SK-N-MC (cell line): ENCODE measurements around the gene ASNS.

Experiments used
- DNase-seq: peaks from one replicate; pipeline ENCODE4 v3.0.0-alpha.2; 2011; ENCODE audit warnings: low read depth, low spot score
- H3K27ac ChIP-seq: fragments of 200-600 bp; sonication (generic); 2 replicates; pipeline ENCODE4 v1.5.1; 2016; ENCODE audit warnings: mixed run types
- H3K36me3 ChIP-seq: fragments of 200-600 bp; sonication (generic); 2 replicates; pipeline ENCODE4 v1.6.1; 2017; ENCODE audit warnings: antibody characterized with exemption, low read length, mixed read lengths; ENCODE audit not compliant: insufficient read depth
- H3K4me3 ChIP-seq: fragments of 200-600 bp; sonication (generic); 2 replicates; pipeline ENCODE4 v1.5.1; 2016
- H3K9ac ChIP-seq: fragments of 200-600 bp; sonication (generic); 2 replicates; pipeline ENCODE4 v1.8.0; 2017; ENCODE audit warnings: mixed run types, mixed read lengths; ENCODE audit not compliant: insufficient read length
- H3K9me3 ChIP-seq: fragments of 200-600 bp; sonication (generic); 2 replicates; pipeline ENCODE4 v1.6.1; 2017; ENCODE audit warnings: low read depth, mild to moderate bottlenecking, antibody characterized with exemption, low read length, moderate library complexity, mixed read lengths
- EZH2 ChIP-seq: fragments of 200-600 bp; sonication (generic); IDR thresholded peaks from one replicate; pipeline ENCODE4 v1.6.1; 2017; ENCODE audit warnings: antibody characterized with exemption
- FOXP2 ChIP-seq: optimal IDR thresholded peaks from 2 replicates; pipeline ENCODE3; 2011; ENCODE audit warnings: mild to moderate bottlenecking, moderate library complexity; ENCODE audit not compliant: insufficient read depth; ENCODE audit errors: extremely low read length, control extremely low read depth
- POLR2AphosphoS5 ChIP-seq: IDR thresholded peaks from 2 replicates; pipeline ENCODE4 v1.6.1; 2012; ENCODE audit warnings: mild to moderate bottlenecking, low read depth, low read length, borderline replicate concordance

The ASNS gene

GRCh38 chr7:97846945-97847344 is 25.3 kb downstream of the ASNS start:
- Histone ChIP-seq H3K36me3 (peaks cover 8% of the 10 kb centered on the region), H3K4me3 (no peak overlapping the region), H3K9me3 (no peaks in the 10 kb centered on the region), H3K9ac (no peak overlapping the region), H3K27ac (no peak overlapping the region)
- DNase-seq: no peak
- TF ChIP-seq EZH2 (no peak), POLR2AphosphoS5 (no peak), FOXP2 (no peak)

- H3K27ac ChIP-seq: no peak overlapping the region
- no peaks in the 10 kb centered on the region for H3K36me3 ChIP-seq
- H3K4me3 ChIP-seq: no peak overlapping the region
- H3K9me3 ChIP-seq: no peaks in the 10 kb centered on the region
- DNase-seq: no peak
- H3K9ac ChIP-seq: no peak overlapping the region
- no peak for TF ChIP-seq FOXP2
Measured at GRCh38 chr7:97845622-97846203, 26.5 kb downstream of the ASNS start.

- no peaks in the 10 kb centered on the region for H3K9me3 ChIP-seq
- no peak overlapping the region for H3K9ac ChIP-seq
- no peak for DNase-seq
- H3K36me3 ChIP-seq: no peaks in the 10 kb centered on the region
- no peak overlapping the region for H3K4me3 ChIP-seq
- TF ChIP-seq EZH2 (no peak), FOXP2 (no peak)
- no peak overlapping the region for H3K27ac ChIP-seq
Measured at GRCh38 chr7:97844036-97844435, 28.2 kb downstream of the ASNS start.

- Histone ChIP-seq H3K36me3 (no peaks in the 10 kb centered on the region), H3K27ac (no peak overlapping the region), H3K9ac (no peak overlapping the region), H3K4me3 (no peak overlapping the region), H3K9me3 (no peaks in the 10 kb centered on the region)
- DNase-seq: no peak
- TF ChIP-seq EZH2: no peak
- no peak for TF ChIP-seq POLR2AphosphoS5
- no peak for TF ChIP-seq FOXP2
Measured at GRCh38 chr7:97842772-97843345, 29.3 kb downstream of the ASNS start.

- TF ChIP-seq POLR2AphosphoS5 (no peak), EZH2 (no peak), FOXP2 (no peak)
Measured at GRCh38 chr7:97842006-97842405, 30.2 kb downstream of the ASNS start.

GRCh38 chr7:97835296-97836138 is 36.7 kb downstream of the ASNS start:
- TF ChIP-seq POLR2AphosphoS5: no peak
- no peak for TF ChIP-seq FOXP2
- TF ChIP-seq EZH2: no peak
- no peak for DNase-seq
- H3K36me3 ChIP-seq: no peaks in the 10 kb centered on the region

More at GRCh38 chr7:97842006-97842405, 30.2 kb downstream of the ASNS start:
- H3K36me3 ChIP-seq: no peaks in the 10 kb centered on the region
- no peak for DNase-seq
- no peak overlapping the region for H3K27ac ChIP-seq
- no peak overlapping the region for H3K4me3 ChIP-seq
- no peak overlapping the region for H3K9ac ChIP-seq
- no peaks in the 10 kb centered on the region for H3K9me3 ChIP-seq

GRCh38 chr7:97819161-97819560 is 53.0 kb downstream of the ASNS start:
- no peak for DNase-seq
- Histone ChIP-seq H3K27ac (no peak overlapping the region), H3K9ac (no peak overlapping the region), H3K36me3 (no peaks in the 10 kb centered on the region), H3K4me3 (no peak overlapping the region), H3K9me3 (no peaks in the 10 kb centered on the region)
- TF ChIP-seq POLR2AphosphoS5 (no peak), FOXP2 (no peak), EZH2 (no peak)

More at GRCh38 chr7:97835296-97836138, 36.7 kb downstream of the ASNS start:
- no peaks in the 10 kb centered on the region for H3K9me3 ChIP-seq
- H3K9ac ChIP-seq: no peak overlapping the region
- no peak overlapping the region for H3K27ac ChIP-seq
- H3K4me3 ChIP-seq: no peak overlapping the region

- DNase-seq: no peak
Measured at GRCh38 chr7:97818066-97818663, 54.0 kb downstream of the ASNS start.

More at GRCh38 chr7:97818066-97818663, 54.0 kb downstream of the ASNS start:
- H3K4me3 ChIP-seq: no peak overlapping the region
- H3K9ac ChIP-seq: no peak overlapping the region
- H3K27ac ChIP-seq: no peak overlapping the region
- no peaks in the 10 kb centered on the region for H3K36me3 ChIP-seq
- TF ChIP-seq EZH2: no peak
- TF ChIP-seq FOXP2: no peak
- no peak for TF ChIP-seq POLR2AphosphoS5
- H3K9me3 ChIP-seq: no peaks in the 10 kb centered on the region
